Measurements from ENCODE around the gene GCNT3. TPM values are rescaled to one million over a fixed set of nuclear protein-coding genes. Genes with fewer than 3 reads are reported as not detected.

Gene GCNT3
- total and polyA plus RNA-seq, 2 experiments from 2014 or later = 0.23 TPM; not detected in 1

- H3K4me3 ChIP-seq = no peak overlapping the region
- TF ChIP-seq CTCF (IDR thresholded peaks at IDR 0.05; ENCODE audit: low read depth, low read length) = no peak
- H3K36me3 ChIP-seq = peaks cover 21% of the 10 kb centered on the region
Observed at GRCh38 chr15:59654046-59654445, 42.5 kb downstream of the GCNT3 start.

DNA sequence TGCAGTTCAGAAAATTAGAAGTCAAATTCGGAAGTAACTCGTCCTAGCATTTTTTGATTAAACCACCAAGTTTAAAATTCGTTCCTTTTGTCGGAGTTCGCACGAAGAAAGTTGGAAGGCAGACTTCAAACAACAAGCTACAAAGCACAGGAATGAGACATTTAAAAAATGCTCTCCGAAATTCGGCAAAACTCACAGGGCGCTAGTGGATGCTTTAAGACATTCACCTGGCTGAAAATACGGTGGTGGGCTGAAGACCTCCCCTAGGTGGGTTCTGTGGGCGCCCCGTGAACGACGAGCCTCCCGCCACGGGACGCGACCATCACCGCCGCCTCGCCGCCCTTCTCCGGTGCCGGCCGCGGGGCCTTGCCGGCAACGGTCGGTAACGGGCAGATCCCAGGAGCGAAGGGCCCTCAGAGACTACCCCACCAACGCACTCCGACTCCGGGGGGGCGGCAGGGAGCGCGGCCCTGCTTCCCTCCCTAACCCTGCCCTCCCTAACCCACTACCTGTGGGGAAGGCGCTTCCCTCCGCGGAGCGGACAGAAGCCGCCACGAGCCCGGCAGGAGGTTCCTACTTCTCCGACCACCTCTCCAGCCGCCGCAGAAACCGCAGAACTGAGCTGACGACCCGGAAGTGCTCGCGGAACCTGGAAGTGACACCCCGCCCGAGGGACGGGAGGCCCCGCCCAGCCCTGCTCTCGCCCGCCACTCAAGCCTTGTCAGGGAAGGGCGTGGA is 45.5 kb downstream of the GCNT3 start, which contains the start of gene GTF2A2:
Gene GTF2A2, minus strand, starts transcription at position 619 of the 738 bp plus-strand sequence. CDS start 5,238 bp downstream, outside the sequence.
- H3K27ac ChIP-seq = peak within 1 kb of the TSS; percentile 95
- no peaks in the 10 kb centered on the region for H3K27me3 ChIP-seq
- peaks cover 7% of the 10 kb centered on the region for H3K36me3 ChIP-seq
- TF ChIP-seq CTCF (IDR thresholded peaks at IDR 0.05; ENCODE audit: low read depth, low read length) = no peak
- H3K9me3 ChIP-seq (ENCODE audit: low read depth) = no peaks in the 10 kb centered on the region
- peak; percentile 96 to 97 for DNase-seq (ENCODE audit: low read depth in 1 of 2, low spot score in 1 of 2)
- H3K4me1 ChIP-seq (ENCODE audit: low read depth) = peaks cover 16% of the 10 kb centered on the region
- H3K4me3 ChIP-seq = peak within 1 kb of the TSS; percentile 98

More at GRCh38 chr15:59654046-59654445, 42.5 kb downstream of the GCNT3 start:
- no peak for DNase-seq (ENCODE audit: low read depth in 1 of 2, low spot score in 1 of 2)
- H3K27me3 ChIP-seq = no peaks in the 10 kb centered on the region
- no peak overlapping the region for H3K27ac ChIP-seq
- no peaks in the 10 kb centered on the region for H3K9me3 ChIP-seq (ENCODE audit: low read depth)
- peaks cover 24% of the 10 kb centered on the region for H3K4me1 ChIP-seq (ENCODE audit: low read depth)

DNA sequence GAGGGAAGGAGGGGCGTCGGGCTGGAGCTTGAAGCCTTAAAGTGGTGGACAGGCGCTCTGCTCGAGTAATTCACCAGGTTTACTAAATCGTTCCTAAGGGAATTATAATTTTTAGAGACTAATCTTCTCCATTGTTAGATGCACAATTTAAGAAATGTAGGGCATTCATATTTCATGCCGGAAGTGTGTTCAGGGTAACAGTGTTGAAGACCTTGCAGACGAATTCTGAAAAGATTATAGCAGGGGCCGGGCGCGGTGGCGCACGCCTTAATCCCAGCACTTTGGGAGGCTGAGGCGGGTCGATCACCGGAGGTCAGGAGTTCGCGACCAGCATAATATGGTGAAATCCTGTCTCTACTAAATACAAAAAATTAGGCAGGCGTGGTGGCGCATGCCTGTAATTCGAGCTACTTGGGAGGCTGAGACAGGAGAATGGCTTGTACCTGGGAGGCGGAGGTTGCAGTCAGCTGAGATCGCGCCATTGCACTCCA is 46.1 kb downstream of the GCNT3 start:
- Histone ChIP-seq H3K4me3 (peak overlapping the region; percentile 98), H3K27me3 (no peaks in the 10 kb centered on the region), H3K9me3 (ENCODE audit: low read depth) (no peaks in the 10 kb centered on the region), H3K36me3 (peaks cover 12% of the 10 kb centered on the region), H3K27ac (peak overlapping the region; percentile 95), H3K4me1 (ENCODE audit: low read depth) (peaks cover 16% of the 10 kb centered on the region)
- no peak for TF ChIP-seq CTCF (IDR thresholded peaks at IDR 0.05; ENCODE audit: low read depth, low read length)
- DNase-seq (ENCODE audit: low read depth in 1 of 2, low spot score in 1 of 2) = no peak

DNA sequence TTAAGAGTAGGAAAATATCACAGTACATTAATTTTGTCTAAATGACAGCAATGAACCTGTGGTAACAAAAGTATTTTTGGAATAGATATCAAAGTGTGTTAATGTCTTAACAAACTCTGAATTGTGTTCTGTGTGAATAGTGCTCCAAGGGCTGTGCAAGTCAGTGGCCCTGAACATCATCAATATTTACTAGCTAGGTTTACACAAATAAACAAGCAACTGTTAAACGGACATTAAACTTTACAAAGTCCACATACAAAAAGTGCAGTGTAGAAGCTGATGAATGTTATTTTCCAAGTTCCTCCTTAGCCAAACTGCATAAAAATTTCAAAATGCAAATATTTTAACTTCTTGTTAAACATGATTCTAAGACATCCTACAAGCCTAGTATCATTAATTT is 47.8 kb downstream of the GCNT3 start:
- H3K27me3 ChIP-seq = no peaks in the 10 kb centered on the region
- TF ChIP-seq CTCF (IDR thresholded peaks at IDR 0.05; ENCODE audit: low read depth, low read length) = no peak
- peaks cover 25% of the 10 kb centered on the region for H3K36me3 ChIP-seq
- peaks cover 16% of the 10 kb centered on the region for H3K4me1 ChIP-seq (ENCODE audit: low read depth)
- DNase-seq (ENCODE audit: low read depth in 1 of 2, low spot score in 1 of 2) = no peak
- no peak overlapping the region for H3K4me3 ChIP-seq
- H3K9me3 ChIP-seq (ENCODE audit: low read depth) = no peaks in the 10 kb centered on the region
- no peak overlapping the region for H3K27ac ChIP-seq

GRCh38 chr15:59662260-59662659 is 50.7 kb downstream of the GCNT3 start:
- TF ChIP-seq CTCF (IDR thresholded peaks at IDR 0.05; ENCODE audit: low read depth, low read length) = no peak
- Histone ChIP-seq H3K27me3 (no peaks in the 10 kb centered on the region), H3K9me3 (ENCODE audit: low read depth) (no peaks in the 10 kb centered on the region), H3K36me3 (peaks cover 34% of the 10 kb centered on the region), H3K4me1 (ENCODE audit: low read depth) (no peaks in the 10 kb centered on the region), H3K27ac (no peak overlapping the region), H3K4me3 (no peak overlapping the region)
- DNase-seq (ENCODE audit: low read depth in 1 of 2, low spot score in 1 of 2) = peak in 1 of 2 donors; percentile 43

Data from cardiac muscle cell (in vitro differentiated cells and primary cell).